WTC11 (cell line): ENCODE measurements around the gene HOXA5. TPM values are rescaled to one million over a fixed set of nuclear protein-coding genes. Genes with fewer than 3 reads are reported as not detected.
A peak's percentile ranks its signal among the peaks of the same experiment; 100 is the strongest.

Experiments
- ATAC-seq: fragments of 200-7000 bp; cut with Tn5 transposase; 2 replicates; pipeline ENCODE4 v1.10.0; 2021; ENCODE audit warnings: mild to moderate bottlenecking, moderate library complexity
- CTCF ChIA-PET: fragments of 300-600 bp; sonication (Branson Sonifier 250); formaldehyde crosslinking; loops from one replicate; lab custom pipeline; 2021; ENCODE audit warnings: antibody characterized with exemption; lab: Charles Lee
- POLR2A ChIA-PET: fragments of 350-600 bp; sonication (Branson Sonifier 250); formaldehyde crosslinking; loops from one replicate; lab custom pipeline; 2021; ENCODE audit warnings: antibody characterized with exemption; lab: Charles Lee
- DNase-seq: peaks from one replicate; pipeline ENCODE4 v3.0.0; 2021; ENCODE audit warnings: low spot score
- H3K27ac Mint-ChIP-seq: 2 replicates; pipeline ENCODE4 v1.8.0; 2021; ENCODE audit warnings: mixed read lengths
- H3K27me3 Mint-ChIP-seq: 2 replicates; pipeline ENCODE4 v1.8.0; 2021; ENCODE audit warnings: low read depth, mild to moderate bottlenecking, moderate library complexity, mixed read lengths
- H3K36me3 Mint-ChIP-seq: 2 replicates; pipeline ENCODE4 v1.8.0; 2021; ENCODE audit warnings: mixed read lengths
- H3K4me1 Mint-ChIP-seq: 2 replicates; pipeline ENCODE4 v1.8.0; 2022; ENCODE audit warnings: mixed read lengths
- H3K4me3 Mint-ChIP-seq: 2 replicates; pipeline ENCODE4 v1.8.0; 2021; ENCODE audit warnings: mild to moderate bottlenecking, moderate library complexity, mixed read lengths
- H3K9me3 Mint-ChIP-seq: 2 replicates; pipeline ENCODE4 v1.8.0; 2021; ENCODE audit warnings: mixed read lengths
- AR ChIP-seq: fragments of 250-450 bp; sonication (Bioruptor Pico); IDR thresholded peaks from 2 replicates; pipeline ENCODE4 v1.9.0; 2021; ENCODE audit warnings: mild to moderate bottlenecking
- ATF1 ChIP-seq: sonication (generic); formaldehyde crosslinking; IDR thresholded peaks from 2 replicates; pipeline ENCODE4 v1.8.1; 2023; ENCODE audit warnings: mild to moderate bottlenecking, moderate library complexity, missing genetic modification reagents
- ATF6 ChIP-seq: sonication (generic); formaldehyde crosslinking; IDR thresholded peaks from 2 replicates; pipeline ENCODE4 v1.8.1; 2023; ENCODE audit warnings: mild to moderate bottlenecking, missing genetic modification reagents
- CBFB ChIP-seq: sonication (generic); formaldehyde crosslinking; IDR thresholded peaks from 2 replicates; pipeline ENCODE4 v1.8.1; 2022; ENCODE audit warnings: mild to moderate bottlenecking, low read depth, missing genetic modification reagents
- CREB1 ChIP-seq: sonication (generic); formaldehyde crosslinking; IDR thresholded peaks from 2 replicates; pipeline ENCODE4 v1.8.0; 2023; ENCODE audit warnings: mild to moderate bottlenecking, missing genetic modification reagents
- ELF4 ChIP-seq: sonication (generic); formaldehyde crosslinking; IDR thresholded peaks from 2 replicates; pipeline ENCODE4 v1.8.1; 2022; ENCODE audit warnings: low read depth, mild to moderate bottlenecking, moderate library complexity, missing genetic modification reagents
- ESRRA ChIP-seq: sonication (generic); formaldehyde crosslinking; IDR thresholded peaks from 2 replicates; pipeline ENCODE4 v1.8.1; 2022; ENCODE audit warnings: mild to moderate bottlenecking, missing genetic modification reagents, borderline replicate concordance
- ETV6 ChIP-seq: sonication (generic); formaldehyde crosslinking; IDR thresholded peaks from 2 replicates; pipeline ENCODE4 v1.8.1; 2022; ENCODE audit warnings: mild to moderate bottlenecking, missing genetic modification reagents
- FOXP1 ChIP-seq: sonication (generic); formaldehyde crosslinking; IDR thresholded peaks from 2 replicates; pipeline ENCODE4 v1.8.0; 2022; ENCODE audit warnings: missing genetic modification reagents, mild to moderate bottlenecking, moderate library complexity, borderline replicate concordance
- FOXP4 ChIP-seq: sonication (generic); formaldehyde crosslinking; IDR thresholded peaks from 2 replicates; pipeline ENCODE4 v1.8.0; 2022; ENCODE audit warnings: mild to moderate bottlenecking, missing genetic modification reagents
- MLX ChIP-seq: sonication (generic); formaldehyde crosslinking; IDR thresholded peaks from 2 replicates; pipeline ENCODE4 v1.8.1; 2023; ENCODE audit warnings: mild to moderate bottlenecking, missing genetic modification reagents, moderate library complexity
- MXD4 ChIP-seq: fragments of 250-450 bp; sonication (Bioruptor Pico); IDR thresholded peaks from 2 replicates; pipeline ENCODE4 v1.8.0; 2021; ENCODE audit warnings: mild to moderate bottlenecking, moderate library complexity, borderline replicate concordance
- NFE2L1 ChIP-seq: sonication (generic); formaldehyde crosslinking; IDR thresholded peaks from 2 replicates; pipeline ENCODE4 v1.8.1; 2023; ENCODE audit warnings: missing genetic modification reagents
- NR1H2 ChIP-seq: sonication (generic); formaldehyde crosslinking; IDR thresholded peaks from 2 replicates; pipeline ENCODE4 v1.9.0; 2021; ENCODE audit warnings: mild to moderate bottlenecking, moderate library complexity, missing genetic modification reagents
- RORB ChIP-seq: fragments of 250-450 bp; sonication (Bioruptor Pico); IDR thresholded peaks from 2 replicates; pipeline ENCODE4 v1.9.0; 2021; ENCODE audit warnings: mild to moderate bottlenecking
- STAT6 ChIP-seq: sonication (generic); formaldehyde crosslinking; conservative IDR thresholded peaks from 2 replicates; pipeline ENCODE4 v1.8.1; 2023; ENCODE audit warnings: mild to moderate bottlenecking, low read depth, missing genetic modification reagents, moderate library complexity
- TCF7 ChIP-seq: sonication (generic); formaldehyde crosslinking; IDR thresholded peaks from 2 replicates; pipeline ENCODE4 v1.8.0; 2022; ENCODE audit warnings: mild to moderate bottlenecking, low read depth, missing genetic modification reagents, moderate library complexity
- USF2 ChIP-seq: sonication (generic); formaldehyde crosslinking; IDR thresholded peaks from 2 replicates; pipeline ENCODE4 v1.8.1; 2023; ENCODE audit warnings: mild to moderate bottlenecking, missing genetic modification reagents, moderate library complexity
- ZNF121 ChIP-seq: sonication (generic); formaldehyde crosslinking; IDR thresholded peaks from 2 replicates; pipeline ENCODE4 v1.8.0; 2023; ENCODE audit warnings: missing genetic modification reagents
- ZNF219 ChIP-seq: sonication (generic); formaldehyde crosslinking; IDR thresholded peaks from 2 replicates; pipeline ENCODE4 v1.8.0; 2023; ENCODE audit warnings: missing genetic modification reagents, mild to moderate bottlenecking, borderline replicate concordance
- ZNF416 ChIP-seq: fragments of 250-450 bp; sonication (Bioruptor Pico); IDR thresholded peaks from 2 replicates; pipeline ENCODE4 v1.9.0; 2021; ENCODE audit warnings: mild to moderate bottlenecking, inconsistent platforms
- ZNF671 ChIP-seq: fragments of 250-450 bp; sonication (Bioruptor Pico); IDR thresholded peaks from 2 replicates; pipeline ENCODE4 v1.8.0; 2021; ENCODE audit warnings: mild to moderate bottlenecking
- total RNA-seq: library from RNA; stranded (reverse); gene quantifications from 3 replicates; pipeline ENCODE4 v1.2.3, GENCODE V29; 2021

Gene HOXA5
- total RNA-seq, 1 experiment from 2014 or later: not detected

GRCh38 chr7:27162561-27163287 lies 19.2 kb upstream of the HOXA5 start:
- peaks cover 100% of the 10 kb centered on the region for H3K27me3 Mint-ChIP-seq
- H3K4me1 Mint-ChIP-seq: peaks cover 11% of the 10 kb centered on the region
- ChIA-PET CTCF (interaction anchor here (1.6 to 3.1 kb wide), 6 partner anchors 11 to 480 kb away, joined by 5 to 74 read pairs (median 28); partner anchors contain the start of genes HOXA3 and HOXA6), POLR2A (no interaction called here)
- TF ChIP-seq STAT6 (CRISPR knock-in tag) (no peak), ETV6 (CRISPR knock-in tag) (no peak), ZNF121 (CRISPR knock-in tag) (no peak), ZNF671 (no peak), CREB1 (CRISPR knock-in tag) (no peak), FOXP4 (CRISPR knock-in tag) (no peak), MXD4 (no peak), FOXP1 (CRISPR knock-in tag) (no peak), NR1H2 (no peak), USF2 (CRISPR knock-in tag) (no peak), ELF4 (CRISPR knock-in tag) (no peak), AR (CRISPR knock-in tag) (no peak)
- no peaks in the 10 kb centered on the region for H3K36me3 Mint-ChIP-seq
- DNase-seq: no peak
- no peak for ATAC-seq
- no peak overlapping the region for H3K27ac Mint-ChIP-seq
- H3K4me3 Mint-ChIP-seq: no peak overlapping the region
- H3K9me3 Mint-ChIP-seq: no peaks in the 10 kb centered on the region

- ChIA-PET CTCF (interaction anchor here (0.9 to 3.1 kb wide), 23 partner anchors 8 to 797 kb away, joined by 3 to 74 read pairs (median 5); partner anchors contain the start of genes HOXA3, HOXA4, HOXA5 and HOXA6), POLR2A (no interaction called here)
- Mint-ChIP-seq H3K4me3 (no peak overlapping the region), H3K27ac (no peak overlapping the region), H3K36me3 (no peaks in the 10 kb centered on the region), H3K27me3 (peaks cover 100% of the 10 kb centered on the region), H3K4me1 (peaks cover 8% of the 10 kb centered on the region), H3K9me3 (no peaks in the 10 kb centered on the region)
- ATAC-seq: no peak
- DNase-seq: peak; percentile 38
- TF ChIP-seq CBFB (CRISPR knock-in tag): no peak
- TF ChIP-seq TCF7 (CRISPR knock-in tag): no peak
- no peak for TF ChIP-seq ATF1 (CRISPR knock-in tag)
- TF ChIP-seq ESRRA (CRISPR knock-in tag): no peak
- TF ChIP-seq ATF6 (CRISPR knock-in tag): no peak
- no peak for TF ChIP-seq ZNF416 (CRISPR knock-in tag)
- TF ChIP-seq NFE2L1: no peak
- no peak for TF ChIP-seq ZNF219 (CRISPR knock-in tag)
- TF ChIP-seq USF2 (CRISPR knock-in tag): no peak
- no peak for TF ChIP-seq MLX
- no peak for TF ChIP-seq RORB
Observed at GRCh38 chr7:27161721-27162560, 18.5 kb upstream of the HOXA5 start.
